HUDEP-2 (cell line): ENCODE results near the gene ASIC3.

Experiments
- DNase-seq, 76 experiments: peaks; one replicate each; lab custom pipeline; 2025; ENCODE audit not compliant: unreplicated experiment in 76 of 76; lab: John Stamatoyannopoulos, UW

The ASIC3 gene

DNA sequence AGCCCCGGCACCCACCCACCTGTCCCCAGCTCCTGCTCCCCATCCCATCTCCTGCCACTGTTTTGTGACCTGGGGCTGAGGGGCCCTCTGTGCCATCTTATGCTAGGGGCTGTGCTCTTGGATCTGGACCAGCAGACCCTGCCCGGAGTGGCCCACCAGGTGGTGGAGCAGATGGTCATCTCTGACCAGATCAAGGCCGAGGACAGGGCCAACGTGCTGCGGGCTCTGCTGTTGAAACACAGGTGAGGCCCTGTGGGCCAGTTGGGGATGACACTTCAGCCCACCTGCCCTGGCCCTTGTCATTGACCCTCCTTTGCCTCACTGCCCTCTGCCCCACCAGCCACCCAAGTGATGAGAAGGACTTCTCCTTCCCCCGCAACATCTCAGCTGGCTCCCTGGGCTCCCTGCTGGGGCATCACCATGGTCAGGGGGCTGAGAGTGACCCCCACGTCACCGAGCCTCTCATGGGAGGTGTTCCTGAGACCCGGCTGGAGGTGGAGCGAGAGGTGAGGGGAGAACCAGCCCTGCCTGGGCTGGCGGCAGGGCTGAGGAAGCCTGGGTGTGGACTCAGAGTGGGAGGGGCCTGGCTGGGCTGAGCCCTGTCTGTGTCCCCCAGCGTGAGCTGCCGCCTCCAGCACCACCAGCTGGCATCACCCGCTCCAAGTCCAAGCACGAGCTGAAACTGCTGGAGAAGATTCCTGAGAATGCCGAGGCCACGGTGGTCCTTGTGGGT lies 21.7 kb downstream of the ASIC3 start:
- peak in 7 of 76 experiments; percentile 7 to 46 (median 27) for DNase-seq

DNA sequence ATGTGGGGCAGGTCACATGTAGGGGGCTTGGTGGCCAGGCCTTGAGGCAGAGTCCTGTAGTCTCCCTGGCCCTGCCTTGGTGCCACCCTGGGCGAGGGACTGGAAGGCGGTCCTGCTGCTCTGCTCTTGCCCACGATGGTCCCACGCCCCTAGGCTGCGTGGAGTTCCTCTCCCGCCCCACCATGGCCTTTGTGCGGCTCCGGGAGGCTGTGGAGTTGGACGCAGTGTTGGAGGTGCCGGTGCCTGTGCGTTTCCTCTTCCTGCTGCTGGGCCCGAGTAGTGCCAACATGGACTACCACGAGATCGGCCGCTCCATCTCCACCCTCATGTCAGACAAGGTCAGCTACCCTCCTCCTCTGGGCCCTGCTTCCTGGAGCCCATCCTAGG lies 22.2 kb downstream of the ASIC3 start:
- no peak for DNase-seq

DNA sequence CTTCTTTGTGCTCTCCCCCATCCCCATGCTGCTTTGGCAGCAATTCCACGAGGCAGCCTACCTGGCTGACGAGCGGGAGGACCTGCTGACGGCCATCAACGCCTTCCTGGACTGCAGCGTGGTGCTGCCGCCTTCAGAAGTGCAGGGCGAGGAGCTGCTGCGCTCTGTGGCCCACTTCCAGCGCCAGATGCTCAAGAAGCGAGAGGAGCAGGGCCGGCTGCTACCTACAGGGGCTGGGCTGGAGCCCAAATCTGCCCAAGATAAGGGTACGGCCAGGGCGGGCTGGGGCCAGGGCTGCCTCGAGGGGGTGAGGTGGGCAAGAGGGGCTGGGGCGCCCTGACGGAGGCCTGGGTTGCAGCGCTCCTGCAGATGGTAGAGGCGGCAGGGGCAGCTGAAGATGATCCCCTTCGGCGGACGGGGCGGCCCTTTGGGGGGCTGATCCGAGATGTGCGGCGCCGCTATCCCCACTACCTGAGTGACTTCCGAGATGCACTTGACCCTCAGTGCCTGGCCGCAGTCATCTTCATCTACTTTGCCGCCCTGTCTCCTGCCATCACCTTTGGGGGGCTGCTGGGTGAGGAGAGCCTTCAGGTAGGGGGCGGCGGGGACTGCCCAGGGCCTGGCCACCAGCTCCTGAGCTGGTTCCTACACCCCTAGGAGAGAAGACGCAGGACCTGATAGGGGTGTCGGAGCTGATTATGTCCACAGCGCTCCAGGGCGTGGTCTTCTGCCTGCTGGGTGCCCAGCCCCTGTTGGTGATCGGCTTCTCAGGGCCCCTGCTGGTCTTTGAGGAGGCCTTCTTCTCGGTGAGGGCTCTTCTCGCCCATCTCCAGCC lies 22.9 kb downstream of the ASIC3 start:
- no peak for DNase-seq

DNA sequence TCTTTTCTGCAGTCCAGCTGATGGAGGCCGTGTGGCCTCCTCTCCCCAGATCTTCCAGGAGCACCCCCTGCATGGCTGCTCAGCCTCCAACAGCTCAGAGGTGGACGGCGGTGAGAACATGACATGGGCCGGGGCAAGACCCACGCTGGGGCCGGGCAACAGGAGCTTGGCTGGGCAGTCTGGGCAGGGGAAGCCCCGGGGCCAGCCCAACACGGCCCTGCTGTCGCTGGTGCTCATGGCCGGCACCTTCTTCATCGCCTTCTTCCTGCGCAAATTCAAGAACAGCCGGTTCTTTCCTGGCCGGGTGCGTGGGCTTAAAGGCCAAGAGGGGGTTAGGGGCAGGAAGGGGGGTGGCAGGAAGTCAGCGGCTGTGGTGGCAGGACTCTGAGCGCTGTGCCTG lies 25.7 kb downstream of the ASIC3 start:
- DNase-seq = no peak

GRCh38 chr7:151074817-151075661 lies 26.7 kb downstream of the ASIC3 start:
- no peak for DNase-seq

DNA sequence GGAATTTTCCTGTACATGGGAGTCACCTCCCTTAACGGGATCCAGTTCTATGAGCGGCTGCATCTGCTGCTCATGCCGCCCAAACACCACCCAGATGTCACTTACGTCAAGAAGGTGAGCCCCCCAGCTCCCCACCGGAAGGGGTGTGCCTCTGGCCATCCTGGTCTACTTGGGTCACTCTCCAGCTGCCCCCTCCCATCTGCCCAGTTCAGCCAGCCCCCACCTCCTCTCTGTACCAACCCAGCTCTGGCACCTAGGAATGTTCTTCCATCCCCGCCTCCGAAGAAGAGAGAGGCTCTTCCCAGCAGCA lies 27.3 kb downstream of the ASIC3 start:
- DNase-seq = no peak

- no peak for DNase-seq
Measured at GRCh38 chr7:151075978-151076426, 27.7 kb downstream of the ASIC3 start.

GRCh38 chr7:151076863-151077704 lies 28.8 kb downstream of the ASIC3 start:
- peak in 19 of 76 experiments; percentile 3 to 43 (median 18) for DNase-seq

- DNase-seq = no peak
Measured at GRCh38 chr7:151077705-151078232, 29.4 kb downstream of the ASIC3 start.

- no peak for DNase-seq
Measured at GRCh38 chr7:151078233-151079040, 30.1 kb downstream of the ASIC3 start.

DNA sequence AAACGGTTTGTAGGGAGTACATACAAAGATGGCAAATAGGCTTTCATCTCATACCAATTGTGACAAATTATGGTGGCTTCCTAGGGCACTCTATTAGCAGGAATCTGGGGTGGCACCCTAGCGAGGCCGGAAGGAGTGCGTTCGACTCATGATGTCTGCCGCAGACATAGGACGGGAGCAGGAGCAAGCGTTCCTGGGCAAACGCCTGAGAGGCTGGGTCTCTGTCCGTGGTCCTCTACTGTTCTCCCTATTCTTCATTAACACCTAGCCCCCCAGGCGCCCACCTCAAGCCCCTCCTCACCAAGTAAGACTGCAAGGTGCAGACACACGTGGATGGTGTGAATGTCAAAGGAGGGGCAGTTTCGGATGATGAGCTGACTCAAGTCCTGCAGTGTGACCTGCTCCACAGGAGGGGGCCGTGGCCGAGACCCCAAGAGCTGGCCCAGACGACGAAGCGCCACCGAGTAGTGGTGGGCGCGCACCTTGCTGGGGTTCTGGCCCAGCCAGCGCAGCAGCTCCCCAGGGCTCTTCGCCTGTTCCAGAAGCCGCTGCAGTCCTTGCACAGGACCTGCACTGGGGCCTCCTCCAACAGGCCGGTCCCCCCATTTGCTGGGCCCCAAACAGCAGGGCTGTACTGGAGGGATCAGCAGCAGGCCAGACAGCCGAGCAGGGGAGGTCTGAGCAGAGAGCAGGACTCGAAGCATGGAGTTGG lies 31.0 kb downstream of the ASIC3 start:
- no peak for DNase-seq

- peak in 10 of 76 experiments; percentile 10 to 48 (median 24) for DNase-seq
Measured at GRCh38 chr7:151080067-151080521, 31.8 kb downstream of the ASIC3 start.

DNA sequence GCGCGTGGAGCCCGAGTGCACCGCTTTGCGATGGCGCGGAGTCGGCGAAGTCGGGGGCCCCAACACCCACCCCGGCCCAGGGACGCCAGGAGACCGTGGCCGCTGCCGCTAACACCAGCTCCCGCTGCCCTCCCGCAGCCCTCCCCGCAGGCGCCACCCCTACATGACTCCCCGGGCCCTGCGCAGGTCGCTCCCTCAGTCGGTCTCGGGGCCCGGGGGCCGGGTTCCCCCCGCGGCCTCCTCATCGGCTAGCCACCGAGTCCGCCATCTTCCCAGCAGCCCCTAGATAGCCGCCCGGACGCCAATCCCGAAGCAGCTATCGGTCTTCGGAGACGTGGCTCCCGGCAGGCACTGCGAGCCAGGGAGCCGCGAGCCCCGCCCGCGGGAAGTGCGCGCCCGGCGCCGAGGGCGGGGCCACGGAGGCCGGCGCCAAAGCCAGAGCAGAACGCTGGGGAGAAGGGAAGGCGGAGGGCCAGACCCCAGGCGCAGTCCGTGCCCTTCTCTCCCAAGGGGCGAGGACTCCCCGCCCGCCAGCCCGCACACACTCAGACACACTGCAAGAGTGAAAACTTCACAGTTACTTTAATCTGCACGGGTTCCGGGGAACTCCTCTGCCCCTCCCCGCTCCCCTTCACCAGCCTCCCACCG lies 32.3 kb downstream of the ASIC3 start, which contains the start of gene FASTK:
FASTK (minus strand) TSS at position 288 of the 648 bp plus-strand sequence; CDS start at position 245, 43 bp downstream.
- DNase-seq = peak in 72 of 76 experiments; percentile 36 to 89 (median 75)

DNA sequence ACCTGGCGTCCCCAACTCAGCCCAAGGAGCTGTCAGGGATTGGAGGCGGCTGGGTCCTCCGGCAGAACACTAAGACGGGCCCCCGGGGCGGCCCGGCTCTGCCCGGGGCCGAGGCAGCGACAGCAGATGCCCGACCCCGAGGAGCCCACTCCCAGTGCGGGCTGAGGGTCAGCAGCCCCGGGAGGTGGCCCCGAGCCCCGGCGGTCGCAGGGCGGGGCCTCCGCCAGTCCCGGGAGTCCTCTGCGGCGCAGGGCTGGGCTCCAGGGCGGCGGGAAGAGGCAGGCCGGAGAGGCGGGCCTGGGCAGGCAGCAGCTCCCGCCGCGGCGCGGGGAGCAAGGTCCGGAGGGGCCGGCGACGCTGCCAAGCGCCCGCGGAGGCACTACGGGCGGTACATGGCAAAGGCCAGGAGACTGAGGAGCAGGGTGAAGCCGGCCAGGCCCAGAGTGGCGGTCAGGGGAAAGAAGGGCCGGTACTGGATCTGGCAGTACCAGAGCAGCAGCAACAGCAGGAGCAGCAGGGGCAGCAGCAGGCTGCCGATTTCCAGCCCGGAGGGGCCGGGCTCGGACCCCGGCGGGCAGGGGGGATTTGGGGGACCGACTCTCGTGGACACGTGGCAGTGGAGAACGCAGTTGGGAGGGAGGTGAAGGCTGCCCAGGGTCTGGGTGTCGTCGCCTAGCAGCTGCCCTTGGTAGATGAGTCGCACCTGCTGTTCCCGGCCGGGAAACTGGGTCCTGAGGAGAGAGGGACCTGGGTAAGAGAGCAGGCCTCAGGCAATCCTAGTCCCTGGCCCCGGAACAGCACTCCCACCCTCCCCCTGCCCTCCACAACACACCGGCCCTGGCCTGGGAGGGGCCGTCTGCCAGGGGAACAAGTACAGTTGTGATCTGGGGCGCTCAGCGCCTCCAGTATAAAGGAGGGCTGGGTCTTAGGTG lies 33.1 kb downstream of the ASIC3 start:
- DNase-seq = no peak

GRCh38 chr7:151082141-151083070 lies 34.1 kb downstream of the ASIC3 start:
- no peak for DNase-seq
